LNCaP clone FGC (cell line): Measurements from ENCODE around the gene SLC4A4.

Experiments used
- DNase-seq: peaks from one replicate; pipeline ENCODE4 v3.0.0-alpha.2; 2011; ENCODE audit warnings: low read depth
- H3K4me3 ChIP-seq: 2 replicates; pipeline ENCODE4 v1.5.1; 2011; ENCODE audit warnings: mild to moderate bottlenecking, low read depth, low read length, control low read depth
- TF ChIP-seq, protein P1 (sequence below): IDR thresholded peaks from 2 replicates; pipeline ENCODE4 v1.5.1; 2012; ENCODE audit warnings: mild to moderate bottlenecking; ENCODE audit not compliant: control insufficient read depth, insufficient read depth; ENCODE audit errors: extremely low read depth

Gene SLC4A4

GRCh38 chr4:71518283-71518989 lies 179.6 kb downstream of the SLC4A4 start:
- DNase-seq = no peak
- no peak overlapping the region for H3K4me3 ChIP-seq
- TF ChIP-seq, protein P1, sequence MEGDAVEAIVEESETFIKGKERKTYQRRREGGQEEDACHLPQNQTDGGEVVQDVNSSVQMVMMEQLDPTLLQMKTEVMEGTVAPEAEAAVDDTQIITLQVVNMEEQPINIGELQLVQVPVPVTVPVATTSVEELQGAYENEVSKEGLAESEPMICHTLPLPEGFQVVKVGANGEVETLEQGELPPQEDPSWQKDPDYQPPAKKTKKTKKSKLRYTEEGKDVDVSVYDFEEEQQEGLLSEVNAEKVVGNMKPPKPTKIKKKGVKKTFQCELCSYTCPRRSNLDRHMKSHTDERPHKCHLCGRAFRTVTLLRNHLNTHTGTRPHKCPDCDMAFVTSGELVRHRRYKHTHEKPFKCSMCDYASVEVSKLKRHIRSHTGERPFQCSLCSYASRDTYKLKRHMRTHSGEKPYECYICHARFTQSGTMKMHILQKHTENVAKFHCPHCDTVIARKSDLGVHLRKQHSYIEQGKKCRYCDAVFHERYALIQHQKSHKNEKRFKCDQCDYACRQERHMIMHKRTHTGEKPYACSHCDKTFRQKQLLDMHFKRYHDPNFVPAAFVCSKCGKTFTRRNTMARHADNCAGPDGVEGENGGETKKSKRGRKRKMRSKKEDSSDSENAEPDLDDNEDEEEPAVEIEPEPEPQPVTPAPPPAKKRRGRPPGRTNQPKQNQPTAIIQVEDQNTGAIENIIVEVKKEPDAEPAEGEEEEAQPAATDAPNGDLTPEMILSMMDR = no peak

- TF ChIP-seq, protein P1 = no peak
- DNase-seq = peak; percentile 55
- H3K4me3 ChIP-seq = no peak overlapping the region
These were observed 181.5 kb downstream of the SLC4A4 start for GRCh38 chr4:71520308-71520707.

- TF ChIP-seq, protein P1 = no peak
- no peak overlapping the region for H3K4me3 ChIP-seq
- DNase-seq = no peak
These were observed 182.0 kb downstream of the SLC4A4 start for GRCh38 chr4:71520850-71521249.

GRCh38 chr4:71524756-71525155 lies 185.9 kb downstream of the SLC4A4 start:
- TF ChIP-seq, protein P1 = no peak
- no peak for DNase-seq
- H3K4me3 ChIP-seq = no peak overlapping the region

DNA sequence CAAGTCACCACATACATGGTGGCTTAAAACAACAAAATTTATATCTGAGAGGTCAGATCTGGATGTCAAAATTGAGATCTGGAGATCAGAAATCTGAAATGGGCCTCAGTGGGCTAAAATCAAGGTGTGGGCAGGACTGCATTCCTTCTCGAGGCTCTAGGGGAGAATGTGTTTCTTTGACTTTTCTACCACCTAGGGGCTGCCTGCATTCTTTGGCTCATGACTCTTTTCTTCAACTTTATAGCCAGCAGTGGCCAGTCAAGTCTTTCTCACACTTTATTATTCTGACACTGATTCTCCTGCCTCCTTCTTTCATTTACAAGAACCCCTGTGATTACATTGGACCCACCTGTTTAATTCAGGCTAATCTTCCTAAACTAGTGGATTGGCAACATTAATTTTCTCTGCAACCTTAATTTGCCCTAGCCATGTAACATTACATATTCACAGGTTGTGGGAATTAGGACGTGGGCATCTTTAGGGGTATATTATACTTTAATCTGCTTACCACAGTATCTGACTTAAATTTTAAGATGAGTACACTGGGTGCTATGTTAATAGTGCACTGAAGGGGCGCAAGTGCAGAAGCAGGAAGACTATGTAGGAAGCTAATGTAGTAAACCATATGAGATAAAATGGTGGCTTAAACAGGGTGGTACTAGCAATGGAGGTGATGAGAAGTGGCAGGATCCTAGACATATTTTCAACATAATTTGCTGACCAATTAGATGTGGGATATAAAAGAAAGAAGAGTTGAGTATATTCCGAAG lies 188.0 kb downstream of the SLC4A4 start:
- DNase-seq = no peak
- no peak overlapping the region for H3K4me3 ChIP-seq
- TF ChIP-seq, protein P1 = peak; percentile 23; the same call in 1 of the 2 replicates

DNA sequence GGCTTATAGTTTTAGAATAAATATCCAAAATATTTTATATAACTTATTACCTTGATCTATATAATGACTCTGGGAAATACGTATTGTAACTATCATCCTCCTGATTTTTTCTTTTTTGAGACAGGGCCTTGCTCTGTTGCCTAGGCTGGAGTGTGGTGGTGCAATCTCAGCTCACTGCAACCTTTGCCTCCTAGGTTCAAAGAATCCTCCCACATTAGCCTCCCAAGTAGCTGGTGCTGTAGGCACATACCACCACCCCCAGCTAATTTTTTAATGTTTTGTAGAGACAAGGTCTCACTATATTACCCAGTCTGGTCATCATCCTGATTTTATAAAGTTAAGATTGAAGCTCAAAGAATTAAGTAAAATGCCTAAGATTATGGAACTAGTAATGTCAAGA lies 193.6 kb downstream of the SLC4A4 start:
- TF ChIP-seq, protein P1 = no peak
- DNase-seq = no peak
- H3K4me3 ChIP-seq = no peak overlapping the region
